ENCODE data around the gene ARCN1.

The ARCN1 gene

DNA sequence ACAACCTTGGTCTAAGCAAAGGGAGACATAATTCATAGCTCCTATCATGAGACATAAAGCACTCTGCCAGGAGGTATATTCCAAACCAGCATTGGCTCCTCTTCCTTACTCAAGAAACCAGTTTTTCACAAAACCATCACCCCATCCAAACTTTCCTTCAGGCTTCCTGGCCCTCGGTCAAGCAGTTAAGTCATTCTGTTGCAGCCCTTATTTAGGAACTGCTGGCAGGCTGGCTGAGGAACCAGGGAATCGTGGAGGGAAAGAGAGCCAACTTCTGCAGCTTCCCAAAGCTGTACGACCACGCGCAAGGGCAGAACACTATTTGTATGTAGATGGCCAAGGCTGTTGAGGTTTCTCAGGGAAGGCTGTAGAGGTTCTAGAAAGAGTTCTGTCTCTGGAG lies 7.2 kb upstream of the ARCN1 start:
- no peak for DNase-seq (ENCODE audit: low read depth in 1 of 2, low spot score in 1 of 2)
- Histone ChIP-seq H3K4me3 (replicated peaks; ENCODE audit: insufficient read depth, low read length) (no peak overlapping the region), H3K27ac (replicated peaks) (no peak overlapping the region), H3K27me3 (ENCODE audit: insufficient read depth, poor library complexity, severe bottlenecking) (no peaks in the 10 kb centered on the region)
- TF ChIP-seq, protein P1, sequence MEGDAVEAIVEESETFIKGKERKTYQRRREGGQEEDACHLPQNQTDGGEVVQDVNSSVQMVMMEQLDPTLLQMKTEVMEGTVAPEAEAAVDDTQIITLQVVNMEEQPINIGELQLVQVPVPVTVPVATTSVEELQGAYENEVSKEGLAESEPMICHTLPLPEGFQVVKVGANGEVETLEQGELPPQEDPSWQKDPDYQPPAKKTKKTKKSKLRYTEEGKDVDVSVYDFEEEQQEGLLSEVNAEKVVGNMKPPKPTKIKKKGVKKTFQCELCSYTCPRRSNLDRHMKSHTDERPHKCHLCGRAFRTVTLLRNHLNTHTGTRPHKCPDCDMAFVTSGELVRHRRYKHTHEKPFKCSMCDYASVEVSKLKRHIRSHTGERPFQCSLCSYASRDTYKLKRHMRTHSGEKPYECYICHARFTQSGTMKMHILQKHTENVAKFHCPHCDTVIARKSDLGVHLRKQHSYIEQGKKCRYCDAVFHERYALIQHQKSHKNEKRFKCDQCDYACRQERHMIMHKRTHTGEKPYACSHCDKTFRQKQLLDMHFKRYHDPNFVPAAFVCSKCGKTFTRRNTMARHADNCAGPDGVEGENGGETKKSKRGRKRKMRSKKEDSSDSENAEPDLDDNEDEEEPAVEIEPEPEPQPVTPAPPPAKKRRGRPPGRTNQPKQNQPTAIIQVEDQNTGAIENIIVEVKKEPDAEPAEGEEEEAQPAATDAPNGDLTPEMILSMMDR (IDR thresholded peaks at IDR 0.05; ENCODE audit: insufficient read depth, low read length), result no peak
- no peak for TF ChIP-seq SPI1 (IDR thresholded peaks at IDR 0.05; ENCODE audit: borderline replicate concordance, low read depth)
- TF ChIP-seq, protein P2, sequence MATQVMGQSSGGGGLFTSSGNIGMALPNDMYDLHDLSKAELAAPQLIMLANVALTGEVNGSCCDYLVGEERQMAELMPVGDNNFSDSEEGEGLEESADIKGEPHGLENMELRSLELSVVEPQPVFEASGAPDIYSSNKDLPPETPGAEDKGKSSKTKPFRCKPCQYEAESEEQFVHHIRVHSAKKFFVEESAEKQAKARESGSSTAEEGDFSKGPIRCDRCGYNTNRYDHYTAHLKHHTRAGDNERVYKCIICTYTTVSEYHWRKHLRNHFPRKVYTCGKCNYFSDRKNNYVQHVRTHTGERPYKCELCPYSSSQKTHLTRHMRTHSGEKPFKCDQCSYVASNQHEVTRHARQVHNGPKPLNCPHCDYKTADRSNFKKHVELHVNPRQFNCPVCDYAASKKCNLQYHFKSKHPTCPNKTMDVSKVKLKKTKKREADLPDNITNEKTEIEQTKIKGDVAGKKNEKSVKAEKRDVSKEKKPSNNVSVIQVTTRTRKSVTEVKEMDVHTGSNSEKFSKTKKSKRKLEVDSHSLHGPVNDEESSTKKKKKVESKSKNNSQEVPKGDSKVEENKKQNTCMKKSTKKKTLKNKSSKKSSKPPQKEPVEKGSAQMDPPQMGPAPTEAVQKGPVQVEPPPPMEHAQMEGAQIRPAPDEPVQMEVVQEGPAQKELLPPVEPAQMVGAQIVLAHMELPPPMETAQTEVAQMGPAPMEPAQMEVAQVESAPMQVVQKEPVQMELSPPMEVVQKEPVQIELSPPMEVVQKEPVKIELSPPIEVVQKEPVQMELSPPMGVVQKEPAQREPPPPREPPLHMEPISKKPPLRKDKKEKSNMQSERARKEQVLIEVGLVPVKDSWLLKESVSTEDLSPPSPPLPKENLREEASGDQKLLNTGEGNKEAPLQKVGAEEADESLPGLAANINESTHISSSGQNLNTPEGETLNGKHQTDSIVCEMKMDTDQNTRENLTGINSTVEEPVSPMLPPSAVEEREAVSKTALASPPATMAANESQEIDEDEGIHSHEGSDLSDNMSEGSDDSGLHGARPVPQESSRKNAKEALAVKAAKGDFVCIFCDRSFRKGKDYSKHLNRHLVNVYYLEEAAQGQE (IDR thresholded peaks at IDR 0.05; ENCODE audit: insufficient replicate concordance, low read depth), result no peak
- no peak for TF ChIP-seq GABPA (IDR thresholded peaks at IDR 0.05; ENCODE audit: low read depth)
- no peak for TF ChIP-seq POLR2AphosphoS5 (IDR thresholded peaks at IDR 0.05; ENCODE audit: low read depth)

DNA sequence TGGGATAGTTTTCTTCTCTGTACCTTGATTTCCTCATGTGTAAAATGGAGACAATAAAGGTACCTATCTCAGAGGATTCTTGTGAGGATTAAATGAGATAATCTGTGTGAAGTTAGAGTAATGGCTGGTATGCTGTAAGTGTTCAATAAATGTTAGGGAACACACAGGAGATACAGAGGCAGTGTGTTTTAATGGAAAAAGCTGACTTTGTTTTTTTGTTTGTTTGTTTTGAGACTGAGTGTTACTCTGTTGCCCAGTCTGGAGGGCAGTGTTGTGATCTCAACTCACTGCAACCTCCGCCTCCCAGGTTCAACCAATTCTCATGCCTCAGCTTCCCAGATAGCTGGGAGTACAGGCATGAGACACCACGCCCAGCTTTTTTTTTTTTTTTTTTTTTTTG lies 2.5 kb upstream of the ARCN1 start:
- H3K27me3 ChIP-seq (ENCODE audit: insufficient read depth, poor library complexity, severe bottlenecking), result no peaks in the 10 kb centered on the region
- DNase-seq (ENCODE audit: low read depth in 1 of 2, low spot score in 1 of 2), result no peak
- TF ChIP-seq, protein P2 (IDR thresholded peaks at IDR 0.05; ENCODE audit: insufficient replicate concordance, low read depth), result no peak
- TF ChIP-seq SPI1 (IDR thresholded peaks at IDR 0.05; ENCODE audit: borderline replicate concordance, low read depth), result no peak
- TF ChIP-seq POLR2AphosphoS5 (IDR thresholded peaks at IDR 0.05; ENCODE audit: low read depth), result no peak
- TF ChIP-seq, protein P1 (IDR thresholded peaks at IDR 0.05; ENCODE audit: insufficient read depth, low read length), result no peak
- no peak for TF ChIP-seq GABPA (IDR thresholded peaks at IDR 0.05; ENCODE audit: low read depth)
- no peak overlapping the region for H3K4me3 ChIP-seq (replicated peaks; ENCODE audit: insufficient read depth, low read length)
- no peak overlapping the region for H3K27ac ChIP-seq (replicated peaks)

DNA sequence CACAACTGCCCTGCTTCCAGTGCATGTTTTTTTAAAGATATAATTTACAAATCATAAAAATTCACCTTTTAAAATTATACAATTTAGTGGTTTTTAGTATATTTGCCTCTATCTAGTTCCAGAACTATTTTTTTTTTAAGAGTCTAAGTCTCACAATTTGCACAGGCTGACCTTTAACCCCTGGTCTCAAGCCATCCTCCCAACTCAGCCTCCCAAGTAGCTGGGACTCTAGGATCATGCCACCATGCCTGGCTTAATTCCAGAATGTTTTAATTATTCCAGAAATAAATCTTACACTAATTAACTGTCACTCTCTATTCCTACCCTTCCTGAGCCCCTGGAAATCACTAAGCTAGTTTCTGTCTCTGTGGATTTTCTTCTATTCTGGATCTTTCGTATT lies 1.4 kb upstream of the ARCN1 start:
- H3K27ac ChIP-seq (replicated peaks), result no peak overlapping the region
- DNase-seq (ENCODE audit: low read depth in 1 of 2, low spot score in 1 of 2), result no peak
- no peaks in the 10 kb centered on the region for H3K27me3 ChIP-seq (ENCODE audit: insufficient read depth, poor library complexity, severe bottlenecking)
- no peak overlapping the region for H3K4me3 ChIP-seq (replicated peaks; ENCODE audit: insufficient read depth, low read length)
- TF ChIP-seq, protein P2 (IDR thresholded peaks at IDR 0.05; ENCODE audit: insufficient replicate concordance, low read depth), result no peak
- TF ChIP-seq, protein P1 (IDR thresholded peaks at IDR 0.05; ENCODE audit: insufficient read depth, low read length), result no peak
- TF ChIP-seq POLR2AphosphoS5 (IDR thresholded peaks at IDR 0.05; ENCODE audit: low read depth) (no peak), SPI1 (IDR thresholded peaks at IDR 0.05; ENCODE audit: borderline replicate concordance, low read depth) (no peak), GABPA (IDR thresholded peaks at IDR 0.05; ENCODE audit: low read depth) (no peak)

Data from HL-60 (cell line).